ENCODE measurements around the gene SSR3.

SSR3 gene

DNA sequence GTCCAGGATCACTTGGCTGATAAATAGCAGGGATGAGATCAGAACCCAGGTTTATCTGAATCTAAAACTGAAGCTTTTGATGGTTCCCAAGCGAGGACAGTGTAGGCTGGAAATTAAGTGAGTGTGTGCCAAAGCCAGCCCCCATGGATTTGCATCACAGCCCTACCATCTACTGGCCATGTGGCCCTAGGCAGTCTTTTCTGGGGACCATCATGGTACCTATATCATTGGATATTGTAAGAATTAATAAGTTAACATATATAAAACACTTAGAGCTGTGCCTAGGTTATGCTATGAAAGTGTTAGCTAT, 32.8 kb upstream of the SSR3 start:
- Histone ChIP-seq H3K27ac (ENCODE audit: low read depth, low read length) (no peak overlapping the region), H3K4me1 (ENCODE audit: insufficient read depth, low read length) (no peaks in the 10 kb centered on the region), H3K9me3 (ENCODE audit: low read length) (no peaks in the 10 kb centered on the region), H3K27me3 (ENCODE audit: control insufficient read depth in 1 of 2, insufficient read depth in 2 of 2, low read length in 2 of 2) (no peaks in the 10 kb centered on the region), H3K9ac (ENCODE audit: low read length) (no peak overlapping the region), H3K36me3 (ENCODE audit: insufficient read depth, low read length) (no peaks in the 10 kb centered on the region), H3K4me3 (ENCODE audit: low read depth in 1 of 2, low read length in 2 of 2) (no peak overlapping the region)

DNA sequence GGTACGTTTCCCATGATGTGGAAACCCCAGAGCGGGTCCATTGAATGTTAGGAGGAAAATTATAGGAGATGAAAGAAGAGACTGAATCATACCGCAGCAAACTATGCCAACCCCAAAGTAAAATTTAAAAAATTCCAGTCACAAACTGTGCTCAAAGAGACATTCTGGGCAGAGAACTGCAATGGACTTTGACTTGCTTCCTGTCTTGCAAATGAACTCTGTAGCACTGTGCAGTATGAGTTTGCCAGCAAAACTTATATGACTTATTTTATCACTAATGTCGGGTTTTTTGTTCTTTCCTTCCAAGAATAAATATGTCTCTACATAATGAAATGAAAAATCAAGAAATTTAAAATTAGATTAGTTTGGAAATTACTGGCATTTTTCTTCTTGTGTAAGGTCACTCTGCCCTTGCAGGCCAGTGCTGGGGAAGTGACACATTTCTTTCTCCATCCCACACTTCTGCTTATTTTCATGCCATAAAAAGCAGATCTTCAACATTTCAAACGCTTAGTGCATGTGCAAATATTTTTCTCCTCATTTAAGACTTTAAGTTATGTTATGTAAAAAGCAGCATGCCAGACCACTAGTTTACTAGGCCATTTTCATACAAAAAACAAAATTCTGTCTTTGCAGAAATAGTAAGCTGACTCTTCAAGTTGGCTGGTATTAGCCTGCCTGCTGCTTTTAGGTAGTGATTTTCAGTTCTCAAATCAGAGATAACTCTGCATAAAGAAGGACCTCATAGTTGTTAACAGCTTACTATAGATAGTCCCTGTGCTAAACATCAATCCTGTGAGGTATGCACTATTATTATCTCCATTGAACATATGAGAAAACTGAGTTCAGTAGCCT, 32.2 kb upstream of the SSR3 start:
- Histone ChIP-seq H3K4me3 (ENCODE audit: low read depth in 1 of 2, low read length in 2 of 2) (no peak overlapping the region), H3K27me3 (ENCODE audit: control insufficient read depth in 1 of 2, insufficient read depth in 2 of 2, low read length in 2 of 2) (no peaks in the 10 kb centered on the region), H3K36me3 (ENCODE audit: insufficient read depth, low read length) (no peaks in the 10 kb centered on the region), H3K9me3 (ENCODE audit: low read length) (no peaks in the 10 kb centered on the region), H3K9ac (ENCODE audit: low read length) (no peak overlapping the region), H3K27ac (ENCODE audit: low read depth, low read length) (no peak overlapping the region), H3K4me1 (ENCODE audit: insufficient read depth, low read length) (no peaks in the 10 kb centered on the region)

DNA sequence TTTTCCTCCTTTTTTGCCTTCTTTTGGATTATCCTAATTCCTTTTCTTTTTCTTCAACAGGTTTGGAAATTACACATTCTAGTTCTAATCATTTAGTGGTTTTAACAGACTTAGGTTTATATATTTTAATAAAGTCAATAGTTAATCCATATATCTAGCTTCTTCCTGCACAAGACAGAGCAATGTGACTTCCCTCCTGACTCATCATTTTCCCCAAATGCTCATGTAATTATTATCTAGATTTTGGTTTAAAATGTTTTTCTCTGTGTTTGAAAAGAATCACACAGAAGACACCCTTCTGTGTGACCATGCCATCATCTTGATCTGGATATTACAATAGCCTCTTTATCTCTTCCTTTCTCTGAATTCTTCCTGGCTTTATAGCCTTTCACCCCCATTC, 28.6 kb upstream of the SSR3 start:
- H3K4me1 ChIP-seq (ENCODE audit: insufficient read depth, low read length): no peaks in the 10 kb centered on the region
- no peak overlapping the region for H3K9ac ChIP-seq (ENCODE audit: low read length)
- H3K4me3 ChIP-seq (ENCODE audit: low read depth in 1 of 2, low read length in 2 of 2): no peak overlapping the region
- no peaks in the 10 kb centered on the region for H3K27me3 ChIP-seq (ENCODE audit: control insufficient read depth in 1 of 2, insufficient read depth in 2 of 2, low read length in 2 of 2)
- H3K27ac ChIP-seq (ENCODE audit: low read depth, low read length): no peak overlapping the region
- H3K9me3 ChIP-seq (ENCODE audit: low read length): no peaks in the 10 kb centered on the region
- H3K36me3 ChIP-seq (ENCODE audit: insufficient read depth, low read length): no peaks in the 10 kb centered on the region

DNA sequence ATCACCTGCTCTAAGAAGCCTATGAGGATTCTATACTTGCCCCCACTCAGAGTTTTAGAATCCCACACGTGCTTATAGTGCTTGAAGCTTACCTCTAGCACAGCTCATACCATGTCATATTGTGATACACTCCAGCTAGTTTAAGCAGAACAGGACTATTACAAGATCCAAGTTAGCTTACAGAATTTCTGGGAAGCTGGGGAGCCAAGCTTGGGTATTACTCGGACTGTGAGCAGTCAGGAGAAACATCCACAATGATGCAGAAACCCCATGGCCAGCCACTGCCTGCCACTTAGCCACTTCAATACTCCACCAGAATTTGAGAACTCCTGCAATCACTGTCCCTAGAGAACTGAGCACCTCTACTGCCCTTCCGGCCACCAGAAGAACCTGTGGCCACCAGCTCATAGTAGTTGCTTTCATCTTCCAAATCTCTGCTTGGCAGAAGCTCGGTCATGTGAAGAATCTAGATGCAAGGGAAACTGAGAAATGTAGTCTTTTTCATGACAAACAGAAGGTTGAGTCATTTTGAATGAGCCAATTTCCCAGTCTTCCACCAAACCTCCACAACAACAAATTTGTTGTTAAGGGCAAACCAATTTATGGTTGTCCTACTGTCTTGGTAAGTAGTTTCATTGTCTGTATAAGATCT, 27.7 kb upstream of the SSR3 start:
- H3K9me3 ChIP-seq (ENCODE audit: low read length): no peaks in the 10 kb centered on the region
- no peak overlapping the region for H3K9ac ChIP-seq (ENCODE audit: low read length)
- no peaks in the 10 kb centered on the region for H3K27me3 ChIP-seq (ENCODE audit: control insufficient read depth in 1 of 2, insufficient read depth in 2 of 2, low read length in 2 of 2)
- H3K4me3 ChIP-seq (ENCODE audit: low read depth in 1 of 2, low read length in 2 of 2): no peak overlapping the region
- H3K4me1 ChIP-seq (ENCODE audit: insufficient read depth, low read length): no peaks in the 10 kb centered on the region
- H3K36me3 ChIP-seq (ENCODE audit: insufficient read depth, low read length): no peaks in the 10 kb centered on the region
- H3K27ac ChIP-seq (ENCODE audit: low read depth, low read length): no peak overlapping the region

DNA sequence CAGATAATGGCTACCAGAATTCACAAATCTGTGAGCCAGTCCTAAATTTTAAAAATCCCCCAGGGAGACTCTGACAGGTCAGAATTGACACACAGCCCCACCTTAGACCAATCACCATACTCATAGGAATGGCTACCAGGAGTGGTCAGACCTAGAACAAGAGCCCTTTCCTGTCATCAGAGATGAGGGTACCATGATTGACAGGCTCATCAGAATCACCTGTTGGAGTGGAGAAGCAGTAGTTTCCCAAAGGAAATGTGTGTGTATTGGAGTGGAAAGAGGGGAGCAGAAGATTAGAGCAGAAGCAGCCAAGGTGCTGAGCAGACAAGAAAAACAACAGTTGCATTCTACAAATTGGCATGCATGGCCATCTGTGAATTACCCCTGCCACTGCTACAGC, 27.0 kb upstream of the SSR3 start:
- no peaks in the 10 kb centered on the region for H3K27me3 ChIP-seq (ENCODE audit: control insufficient read depth in 1 of 2, insufficient read depth in 2 of 2, low read length in 2 of 2)
- H3K9ac ChIP-seq (ENCODE audit: low read length): no peak overlapping the region
- H3K36me3 ChIP-seq (ENCODE audit: insufficient read depth, low read length): no peaks in the 10 kb centered on the region
- no peaks in the 10 kb centered on the region for H3K9me3 ChIP-seq (ENCODE audit: low read length)
- H3K27ac ChIP-seq (ENCODE audit: low read depth, low read length): no peak overlapping the region
- H3K4me3 ChIP-seq (ENCODE audit: low read depth in 1 of 2, low read length in 2 of 2): no peak overlapping the region
- no peaks in the 10 kb centered on the region for H3K4me1 ChIP-seq (ENCODE audit: insufficient read depth, low read length)

DNA sequence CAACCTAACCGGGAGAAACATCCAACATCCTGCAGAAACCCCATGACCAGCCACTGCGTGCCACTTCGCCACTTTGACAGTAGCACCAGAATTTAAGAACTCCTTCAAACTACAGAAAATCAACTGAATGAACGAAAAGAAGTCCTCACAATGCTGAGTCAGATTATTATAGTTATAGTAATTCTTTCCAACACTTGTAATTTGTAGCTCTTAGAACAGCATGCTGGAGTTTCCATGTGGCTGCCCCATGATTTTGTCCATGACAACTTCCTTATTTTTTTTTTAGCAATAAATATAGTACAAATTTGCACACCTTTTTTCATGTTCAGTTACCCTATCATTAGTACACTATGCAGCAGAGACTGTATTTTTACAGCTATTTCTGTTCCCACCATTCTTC, 26.1 kb upstream of the SSR3 start:
- H3K9me3 ChIP-seq (ENCODE audit: low read length): no peaks in the 10 kb centered on the region
- H3K27me3 ChIP-seq (ENCODE audit: control insufficient read depth in 1 of 2, insufficient read depth in 2 of 2, low read length in 2 of 2): no peaks in the 10 kb centered on the region
- H3K9ac ChIP-seq (ENCODE audit: low read length): no peak overlapping the region
- no peak overlapping the region for H3K4me3 ChIP-seq (ENCODE audit: low read depth in 1 of 2, low read length in 2 of 2)
- no peaks in the 10 kb centered on the region for H3K4me1 ChIP-seq (ENCODE audit: insufficient read depth, low read length)
- no peaks in the 10 kb centered on the region for H3K36me3 ChIP-seq (ENCODE audit: insufficient read depth, low read length)
- H3K27ac ChIP-seq (ENCODE audit: low read depth, low read length): no peak overlapping the region

DNA sequence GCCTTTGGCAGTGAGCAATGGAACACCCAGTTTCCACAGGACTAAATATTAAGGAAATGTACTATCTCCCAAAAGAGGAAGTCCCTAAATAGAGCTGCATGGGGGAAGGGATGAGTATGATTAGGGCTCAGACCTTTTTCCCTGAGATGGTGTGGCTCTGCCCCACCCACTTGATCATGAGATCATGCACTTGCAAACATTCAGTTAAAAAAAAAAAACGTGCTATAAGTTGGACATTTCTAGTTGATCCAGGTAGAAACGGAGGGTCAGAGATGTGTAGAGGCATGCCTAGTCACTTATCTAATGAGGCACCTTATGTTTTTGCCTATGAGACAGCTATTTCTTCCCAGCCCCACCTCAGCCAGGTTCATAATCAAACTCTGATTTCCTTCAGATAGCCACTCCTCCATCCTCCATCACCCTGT, 24.5 kb upstream of the SSR3 start:
- no peak overlapping the region for H3K4me3 ChIP-seq (ENCODE audit: low read depth in 1 of 2, low read length in 2 of 2)
- H3K9ac ChIP-seq (ENCODE audit: low read length): no peak overlapping the region
- H3K36me3 ChIP-seq (ENCODE audit: insufficient read depth, low read length): no peaks in the 10 kb centered on the region
- no peaks in the 10 kb centered on the region for H3K27me3 ChIP-seq (ENCODE audit: control insufficient read depth in 1 of 2, insufficient read depth in 2 of 2, low read length in 2 of 2)
- peaks cover 13% of the 10 kb centered on the region for H3K4me1 ChIP-seq (ENCODE audit: insufficient read depth, low read length)
- H3K9me3 ChIP-seq (ENCODE audit: low read length): no peaks in the 10 kb centered on the region
- no peak overlapping the region for H3K27ac ChIP-seq (ENCODE audit: low read depth, low read length)

DNA sequence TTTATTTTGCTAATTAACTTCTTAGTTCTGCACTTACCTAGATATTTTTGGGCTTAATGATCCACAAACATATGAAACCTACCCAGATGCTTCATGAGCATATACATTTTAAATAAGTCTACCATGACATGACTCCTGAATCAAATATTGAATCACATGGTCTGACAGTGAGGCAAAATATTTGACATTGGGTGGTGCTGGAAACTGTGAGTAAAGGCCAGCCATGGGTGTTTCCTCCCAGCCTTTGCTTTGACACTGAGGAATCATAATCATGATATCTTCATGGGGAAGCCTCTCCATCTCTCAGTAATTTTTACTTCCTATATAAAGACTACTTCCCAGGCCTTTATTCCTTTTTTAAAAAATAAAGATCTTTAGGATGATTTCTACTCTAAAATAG, 22.8 kb upstream of the SSR3 start:
- H3K9me3 ChIP-seq (ENCODE audit: low read length): no peaks in the 10 kb centered on the region
- H3K9ac ChIP-seq (ENCODE audit: low read length): no peak overlapping the region
- H3K36me3 ChIP-seq (ENCODE audit: insufficient read depth, low read length): no peaks in the 10 kb centered on the region
- H3K27ac ChIP-seq (ENCODE audit: low read depth, low read length): no peak overlapping the region
- H3K27me3 ChIP-seq (ENCODE audit: control insufficient read depth in 1 of 2, insufficient read depth in 2 of 2, low read length in 2 of 2): no peaks in the 10 kb centered on the region
- no peak overlapping the region for H3K4me3 ChIP-seq (ENCODE audit: low read depth in 1 of 2, low read length in 2 of 2)
- peaks cover 13% of the 10 kb centered on the region for H3K4me1 ChIP-seq (ENCODE audit: insufficient read depth, low read length)

DNA sequence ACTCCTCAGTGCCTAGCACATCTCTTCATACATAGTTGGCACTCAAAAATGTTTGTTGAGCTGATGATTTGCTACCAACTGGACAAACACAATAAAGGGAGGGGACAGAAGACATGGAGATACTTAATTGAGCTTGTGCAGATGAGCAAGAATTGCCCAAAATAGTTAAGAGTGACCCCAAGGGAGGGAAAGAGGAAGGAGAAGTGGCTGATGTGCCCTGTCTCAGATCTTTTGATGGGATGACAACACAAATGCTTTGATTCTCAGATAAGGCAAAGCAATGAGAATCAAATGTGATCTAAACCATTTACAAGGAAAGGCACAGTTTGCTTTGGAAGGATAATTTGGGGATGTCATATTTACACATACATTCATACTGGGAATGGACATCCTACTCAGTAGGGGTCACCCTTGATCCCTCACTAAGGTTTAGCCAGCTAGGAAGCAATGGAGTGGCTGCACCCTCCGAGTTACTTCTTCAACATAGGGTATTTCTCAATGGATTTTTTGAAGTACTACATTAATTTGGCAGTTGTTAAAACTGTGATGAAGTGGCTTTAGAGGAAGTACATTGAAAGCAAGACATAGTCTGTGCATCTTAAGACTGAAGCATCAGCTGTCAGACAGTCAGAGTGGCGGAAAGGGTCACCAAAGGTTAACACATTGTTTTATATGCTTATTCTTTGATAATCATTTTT, 21.9 kb upstream of the SSR3 start:
- Histone ChIP-seq H3K27me3 (ENCODE audit: control insufficient read depth in 1 of 2, insufficient read depth in 2 of 2, low read length in 2 of 2) (no peaks in the 10 kb centered on the region), H3K4me3 (ENCODE audit: low read depth in 1 of 2, low read length in 2 of 2) (no peak overlapping the region), H3K9ac (ENCODE audit: low read length) (no peak overlapping the region), H3K9me3 (ENCODE audit: low read length) (no peaks in the 10 kb centered on the region), H3K27ac (ENCODE audit: low read depth, low read length) (no peak overlapping the region), H3K4me1 (ENCODE audit: insufficient read depth, low read length) (peaks cover 13% of the 10 kb centered on the region), H3K36me3 (ENCODE audit: insufficient read depth, low read length) (no peaks in the 10 kb centered on the region)

DNA sequence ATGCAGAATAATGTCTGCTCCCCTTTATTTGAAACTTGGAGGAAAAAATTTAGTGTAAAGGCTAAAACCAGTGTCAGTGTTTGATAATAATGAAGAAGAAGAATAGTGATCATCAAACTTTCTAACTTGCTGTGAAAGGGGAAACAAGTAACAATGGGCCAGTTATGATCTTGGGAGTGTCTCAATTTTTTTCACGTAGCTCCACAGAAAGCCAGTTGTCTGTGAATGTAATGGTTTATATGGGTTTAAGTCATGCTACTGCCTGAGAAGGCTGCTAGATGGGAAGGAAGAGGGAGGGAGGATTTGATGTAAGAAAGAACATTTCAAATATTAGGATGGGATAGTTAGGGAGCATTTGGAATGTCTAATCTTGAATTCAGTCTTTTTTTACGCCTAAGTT, 21.1 kb upstream of the SSR3 start:
- no peak overlapping the region for H3K9ac ChIP-seq (ENCODE audit: low read length)
- H3K27me3 ChIP-seq (ENCODE audit: control insufficient read depth in 1 of 2, insufficient read depth in 2 of 2, low read length in 2 of 2): no peaks in the 10 kb centered on the region
- no peaks in the 10 kb centered on the region for H3K36me3 ChIP-seq (ENCODE audit: insufficient read depth, low read length)
- H3K9me3 ChIP-seq (ENCODE audit: low read length): no peaks in the 10 kb centered on the region
- H3K4me1 ChIP-seq (ENCODE audit: insufficient read depth, low read length): peaks cover 13% of the 10 kb centered on the region
- no peak overlapping the region for H3K4me3 ChIP-seq (ENCODE audit: low read depth in 1 of 2, low read length in 2 of 2)
- H3K27ac ChIP-seq (ENCODE audit: low read depth, low read length): no peak overlapping the region

DNA sequence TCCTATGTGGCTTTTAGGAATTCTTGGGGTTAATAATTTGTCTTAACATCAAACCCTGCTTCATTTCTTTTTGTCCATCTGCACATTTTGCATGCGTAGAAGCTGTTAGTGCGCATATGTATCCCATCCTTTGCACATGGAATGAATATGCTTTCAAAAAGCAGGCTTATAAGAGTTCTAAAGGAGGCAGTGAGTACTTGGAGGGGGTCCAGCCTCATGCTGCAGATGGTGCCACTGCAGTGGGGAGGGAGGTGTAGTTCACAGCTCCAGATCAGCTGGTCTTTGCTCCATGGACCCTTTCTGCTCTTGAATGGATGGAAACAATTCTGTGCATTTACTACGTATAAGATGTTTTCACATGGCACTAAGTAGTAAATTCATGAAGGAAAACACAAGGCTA, 20.7 kb upstream of the SSR3 start:
- Histone ChIP-seq H3K9ac (ENCODE audit: low read length) (no peak overlapping the region), H3K27ac (ENCODE audit: low read depth, low read length) (no peak overlapping the region), H3K9me3 (ENCODE audit: low read length) (no peaks in the 10 kb centered on the region), H3K4me1 (ENCODE audit: insufficient read depth, low read length) (peaks cover 13% of the 10 kb centered on the region), H3K27me3 (ENCODE audit: control insufficient read depth in 1 of 2, insufficient read depth in 2 of 2, low read length in 2 of 2) (no peaks in the 10 kb centered on the region), H3K36me3 (ENCODE audit: insufficient read depth, low read length) (no peaks in the 10 kb centered on the region), H3K4me3 (ENCODE audit: low read depth in 1 of 2, low read length in 2 of 2) (no peak overlapping the region)
